GM10266 (cell line): ENCODE measurements around the gene RAB22A.

Experiments used
- DNase-seq: peaks from one replicate; pipeline ENCODE4 v3.0.0; 2012; ENCODE audit errors: extremely low spot score
- CTCF ChIP-seq: IDR thresholded peaks from 2 replicates; pipeline ENCODE4 v1.5.1; 2012; ENCODE audit warnings: mild to moderate bottlenecking, low read depth; ENCODE audit not compliant: control insufficient read depth, insufficient read depth; ENCODE audit errors: missing control alignments

RAB22A gene

GRCh38 chr20:58390659-58391035, 81.1 kb downstream of the RAB22A start:
- DNase-seq = no peak
- no peak for TF ChIP-seq CTCF

- TF ChIP-seq CTCF = no peak
- DNase-seq = no peak
Measured at GRCh38 chr20:58392286-58392685, 82.8 kb downstream of the RAB22A start.

DNA sequence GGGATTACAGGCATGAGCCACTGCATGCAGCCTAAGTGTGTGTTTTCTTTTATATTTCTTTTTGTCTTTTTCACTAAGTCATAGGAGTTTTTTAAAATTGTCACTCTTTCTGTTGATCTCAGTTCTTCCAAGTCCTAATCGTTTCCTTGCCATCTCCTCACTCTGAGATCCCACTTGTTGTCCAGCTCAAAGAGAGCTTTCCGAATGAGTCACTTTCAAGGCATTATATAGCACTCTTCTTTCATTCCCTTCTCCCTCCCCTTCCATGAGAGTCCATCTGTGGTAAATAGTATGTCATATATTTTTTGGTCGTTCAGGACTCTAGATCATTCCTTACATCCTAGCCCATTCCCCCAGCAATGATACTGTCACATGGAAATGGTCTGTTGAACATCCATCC, 83.8 kb downstream of the RAB22A start:
- DNase-seq = no peak
- TF ChIP-seq CTCF = no peak

GRCh38 chr20:58394801-58395200, 85.3 kb downstream of the RAB22A start:
- TF ChIP-seq CTCF = no peak

DNA sequence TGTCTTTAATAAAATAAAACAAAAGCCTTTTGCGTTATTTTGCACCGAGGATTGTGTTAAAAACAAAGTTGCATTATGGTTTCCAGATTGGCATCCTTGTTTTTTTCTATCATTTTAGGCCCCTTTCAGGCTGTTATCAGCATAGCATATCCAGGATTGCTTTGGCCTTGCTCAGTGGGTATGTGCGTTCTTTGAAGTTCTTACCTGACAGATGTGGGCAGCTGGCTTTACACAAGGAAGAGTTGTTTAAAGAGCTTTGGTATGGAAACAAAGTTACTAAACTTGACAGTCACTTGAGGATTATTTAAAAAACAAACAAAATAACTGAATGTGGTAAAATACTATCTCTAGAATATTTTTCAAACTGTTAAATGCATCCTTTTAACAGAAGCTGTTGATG, 86.1 kb downstream of the RAB22A start:
- TF ChIP-seq CTCF = no peak

More at GRCh38 chr20:58394801-58395200, 85.3 kb downstream of the RAB22A start:
- no peak for DNase-seq

DNA sequence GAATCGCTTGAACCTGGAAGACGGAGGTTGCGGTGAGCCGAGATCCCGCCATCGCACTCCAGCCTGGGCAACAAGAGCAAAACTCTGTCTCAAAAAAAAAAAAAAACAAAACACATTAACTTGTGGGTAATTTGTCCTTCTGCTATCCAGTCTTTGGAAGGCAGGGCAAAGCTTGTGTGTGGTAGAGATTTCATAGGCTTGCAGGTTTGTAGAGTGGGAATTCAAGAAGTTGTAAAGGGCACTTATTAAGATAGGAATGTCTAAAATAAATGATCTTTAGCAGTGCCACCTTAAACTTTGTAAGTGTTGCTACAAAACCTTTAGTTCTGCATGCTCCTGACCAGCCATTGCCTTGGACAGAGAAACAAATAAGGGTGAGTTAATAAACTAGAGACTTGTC, 87.9 kb downstream of the RAB22A start:
- TF ChIP-seq CTCF = no peak
- no peak for DNase-seq

More for the DNA sequence above, 86.1 kb downstream of the RAB22A start:
- no peak for DNase-seq

DNA sequence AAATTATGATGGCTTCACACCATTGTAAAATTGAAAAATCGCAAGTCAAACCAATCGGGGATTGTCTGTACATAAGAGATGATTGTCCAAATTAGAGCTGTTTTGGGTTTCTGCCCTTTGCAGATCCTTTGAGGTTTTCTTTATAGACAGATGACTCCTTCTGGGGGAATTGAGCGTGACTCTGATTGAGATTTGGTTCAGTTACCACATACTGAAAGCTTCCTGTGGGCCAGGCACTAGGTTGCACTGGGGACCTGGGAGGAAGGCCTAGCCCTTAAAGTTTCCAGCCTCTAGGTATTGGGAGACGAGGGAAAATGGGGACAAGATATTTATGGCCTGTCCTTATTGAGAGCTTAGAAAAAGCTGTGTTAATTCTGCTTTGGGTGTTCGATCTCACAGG, 88.7 kb downstream of the RAB22A start:
- DNase-seq = no peak
- TF ChIP-seq CTCF = no peak
